IMR-90 (cell line): ENCODE data around the gene MSI2. TPM values are rescaled to one million over a fixed set of nuclear protein-coding genes. Genes with fewer than 3 reads are reported as not detected.

Source experiments
- ATAC-seq: fragments of 200-7000 bp; cut with Tn5 transposase; 2 replicates; pipeline ENCODE4 v1.9.1; 2020; ENCODE audit warnings: low read depth, mild to moderate bottlenecking, moderate library complexity
- BruUV-seq: library from RNA; stranded (reverse); fragments of 400-500 nt; replicated peaks from 2 replicates; lab custom pipeline; 2021; lab: Mats Ljungman, UMichigan
- CTCF ChIA-PET: fragments of 300-600 bp; formaldehyde crosslinking; extraction: SDS; loops from one replicate; lab custom pipeline; 2021; ENCODE audit warnings: antibody characterized with exemption; lab: Yijun Ruan, JAX
- POLR2A ChIA-PET: fragments of 300-600 bp; sonication (Branson Sonifier 250); formaldehyde crosslinking; loops from one replicate; lab custom pipeline; 2022; ENCODE audit warnings: antibody characterized with exemption; ENCODE audit not compliant: unreplicated experiment; lab: Charles Lee
- DNase-seq: peaks from one replicate; pipeline ENCODE4 v3.0.0; 2013
- H2AFZ ChIP-seq: replicated peaks from 2 replicates; pipeline ENCODE3; 2013; ENCODE audit warnings: low read length, mild to moderate bottlenecking; ENCODE audit not compliant: poor library complexity
- H2AK5ac ChIP-seq: 2 replicates; pipeline ENCODE4 v1.6.1; 2013; ENCODE audit warnings: low read depth, low read length, inconsistent platforms
- H2AK9ac ChIP-seq: replicated peaks from 2 replicates; pipeline ENCODE3; 2013; ENCODE audit warnings: mild to moderate bottlenecking, low read depth, low read length, moderate library complexity; ENCODE audit not compliant: poor library complexity
- H2BK120ac ChIP-seq: 2 replicates; pipeline ENCODE4 v1.6.1; 2013; ENCODE audit warnings: low read depth, low read length, inconsistent platforms
- H2BK15ac ChIP-seq: 3 replicates; pipeline ENCODE4 v1.6.1; 2013; ENCODE audit warnings: low read depth, low read length, inconsistent platforms
- H2BK20ac ChIP-seq: 2 replicates; pipeline ENCODE4 v1.6.1; 2013; ENCODE audit warnings: low read depth, mild to moderate bottlenecking, inconsistent platforms, low read length, moderate library complexity
- H2BK5ac ChIP-seq: 2 replicates; pipeline ENCODE4 v1.6.1; 2013; ENCODE audit warnings: mild to moderate bottlenecking, low read depth, low read length, inconsistent platforms; ENCODE audit not compliant: poor library complexity, severe bottlenecking
- H3K14ac ChIP-seq: replicated peaks from 2 replicates; pipeline ENCODE4 v1.6.1; 2013; ENCODE audit warnings: low read depth, low read length, inconsistent platforms
- H3K18ac ChIP-seq: 2 replicates; pipeline ENCODE4 v1.6.1; 2013; ENCODE audit warnings: low read depth, low read length, control low read depth
- H3K23ac ChIP-seq: 2 replicates; pipeline ENCODE4 v1.6.1; 2013; ENCODE audit warnings: low read depth, low read length, inconsistent platforms
- H3K27ac ChIP-seq: 2 replicates; pipeline ENCODE4 v1.5.1; 2013; ENCODE audit warnings: mild to moderate bottlenecking, control low read depth, low read length; ENCODE audit not compliant: insufficient read depth
- H3K27me3 ChIP-seq: 2 replicates; pipeline ENCODE4 v1.6.1; 2013; ENCODE audit warnings: low read length; ENCODE audit not compliant: control insufficient read depth, insufficient read depth
- H3K36me3 ChIP-seq: 2 replicates; pipeline ENCODE4 v1.6.1; 2013; ENCODE audit warnings: low read length, mixed read lengths; ENCODE audit not compliant: control insufficient read depth, insufficient read depth
- H3K4ac ChIP-seq: 2 replicates; pipeline ENCODE4 v1.6.1; 2013; ENCODE audit warnings: low read depth, low read length, inconsistent platforms
- H3K4me1 ChIP-seq: 2 replicates; pipeline ENCODE4 v1.6.1; 2013; ENCODE audit warnings: low read length, mixed read lengths; ENCODE audit not compliant: control insufficient read depth, insufficient read depth
- H3K4me2 ChIP-seq: 2 replicates; pipeline ENCODE4 v1.6.1; 2013; ENCODE audit warnings: low read depth, mild to moderate bottlenecking, control low read depth, low read length, moderate library complexity
- H3K4me3 ChIP-seq: 2 replicates; pipeline ENCODE4 v1.5.1; 2013; ENCODE audit warnings: low read depth, mild to moderate bottlenecking, control low read depth, low read length, moderate library complexity; ENCODE audit not compliant: insufficient read depth
- H3K56ac ChIP-seq: 2 replicates; pipeline ENCODE4 v1.6.1; 2013; ENCODE audit warnings: low read length, inconsistent platforms; ENCODE audit not compliant: insufficient read depth; ENCODE audit errors: extremely low read depth
- H3K79me1 ChIP-seq, 2 experiments: 2 replicates each; pipeline ENCODE4 v1.6.1; 2013; ENCODE audit warnings: low read length in 2 of 2, inconsistent platforms in 1 of 2, low read depth in 1 of 2
- H3K9ac ChIP-seq: 2 replicates; pipeline ENCODE4 v1.6.1; 2013; ENCODE audit warnings: low read depth, low read length, control low read depth
- H3K9me1 ChIP-seq: 2 replicates; pipeline ENCODE4 v1.6.1; 2013; ENCODE audit warnings: low read length, inconsistent platforms; ENCODE audit not compliant: insufficient read depth
- H3K9me3 ChIP-seq: 2 replicates; pipeline ENCODE4 v1.6.1; 2013; ENCODE audit warnings: low read length; ENCODE audit not compliant: control insufficient read depth, insufficient read depth
- H4K20me1 ChIP-seq: 2 replicates; pipeline ENCODE4 v1.6.1; 2013; ENCODE audit warnings: low read length, inconsistent platforms; ENCODE audit not compliant: insufficient read depth
- H4K5ac ChIP-seq: 2 replicates; pipeline ENCODE4 v1.6.1; 2013; ENCODE audit warnings: mild to moderate bottlenecking, low read depth, low read length, control low read depth
- H4K8ac ChIP-seq, 2 experiments: 2 replicates each; pipeline ENCODE4 v1.6.1; 2013; ENCODE audit warnings: low read depth in 2 of 2, low read length in 2 of 2, control low read depth in 1 of 2, inconsistent platforms in 1 of 2
- H4K91ac ChIP-seq: 2 replicates; pipeline ENCODE4 v1.6.1; 2013; ENCODE audit warnings: low read depth, low read length, inconsistent platforms; ENCODE audit not compliant: insufficient read depth
- BHLHE40 ChIP-seq: fragments of 150-350 bp; IDR thresholded peaks from 2 replicates; pipeline ENCODE4 v1.6.1; 2016; ENCODE audit warnings: mild to moderate bottlenecking, low read depth, low read length
- CEBPB ChIP-seq: IDR thresholded peaks from 2 replicates; pipeline ENCODE4 v1.6.1; 2012; ENCODE audit warnings: low read depth, low read length, improper control_type of control experiment
- FOS ChIP-seq: fragments of 150-350 bp; IDR thresholded peaks from 2 replicates; pipeline ENCODE4 v1.6.1; 2016; ENCODE audit warnings: low read depth, low read length
- MAFK ChIP-seq: IDR thresholded peaks from 2 replicates; pipeline ENCODE4 v1.6.1; 2012; ENCODE audit warnings: low read depth, low read length, improper control_type of control experiment
- MXI1 ChIP-seq: IDR thresholded peaks from 2 replicates; pipeline ENCODE4 v1.6.1; 2012; ENCODE audit warnings: low read depth, mild to moderate bottlenecking, low read length, moderate library complexity, borderline replicate concordance
- NFE2L2 ChIP-seq: fragments of 150-350 bp; IDR thresholded peaks from 2 replicates; pipeline ENCODE4 v1.6.1; 2016; ENCODE audit warnings: low read depth, mild to moderate bottlenecking, low read length
- POLR2A ChIP-seq: IDR thresholded peaks from 2 replicates; pipeline ENCODE4 v1.6.1; 2012; ENCODE audit warnings: mild to moderate bottlenecking, low read depth, low read length
- RAD21 ChIP-seq: IDR thresholded peaks from 2 replicates; pipeline ENCODE4 v1.6.1; 2012; ENCODE audit warnings: low read length, improper control_type of control experiment
- RCOR1 ChIP-seq: IDR thresholded peaks from 2 replicates; pipeline ENCODE4 v1.6.1; 2012; ENCODE audit warnings: mild to moderate bottlenecking, low read length, improper control_type of control experiment; ENCODE audit not compliant: insufficient replicate concordance
- RFX5 ChIP-seq: IDR thresholded peaks from 2 replicates; pipeline ENCODE4 v1.8.0; 2012; ENCODE audit warnings: low read depth, mild to moderate bottlenecking, low read length, moderate library complexity
- SMC3 ChIP-seq: fragments of 150-350 bp; IDR thresholded peaks from 2 replicates; pipeline ENCODE4 v1.6.1; 2016; ENCODE audit warnings: low read depth, mild to moderate bottlenecking, antibody characterized with exemption, low read length, moderate library complexity
- USF2 ChIP-seq: fragments of 150-350 bp; IDR thresholded peaks from 2 replicates; pipeline ENCODE4 v1.6.1; 2017; ENCODE audit warnings: mild to moderate bottlenecking, antibody characterized with exemption, low read length, low read depth
- WGBS, 2 experiments: methylation state at CpG; one replicate each; pipeline versions ENCODE4 v1.1.5 to v1.1.7; 2013; ENCODE audit warnings: missing lambda C conversion rate in 2 of 2; ENCODE audit not compliant: insufficient read length in 1 of 2; ENCODE audit errors: extremely low coverage in 2 of 2; 5-methylcytosine and 5-hydroxymethylcytosine counted together
- dilution Hi-C: fragments of 300-500 bp; cut with HindIII; formaldehyde crosslinking; loops from one replicate; pipeline ENCODE4 v1.14.3; 2018; ENCODE audit warnings: low sequenced_read_pairs; ENCODE audit not compliant: unreplicated experiment
- in situ Hi-C: fragments of 300-500 bp; cut with MboI; formaldehyde crosslinking; loops from 3 replicates; pipeline ENCODE4 v1.14.3; 2019; ENCODE audit warnings: low sequenced_read_pairs, inconsistent platforms, mixed read lengths
- intact Hi-C: fragments of 100-400 bp; cut with micrococcal nuclease; formaldehyde crosslinking; loops from 2 replicates; pipeline ENCODE4 v1.10.0; 2022
- polyA plus RNA-seq, 3 experiments: library from polyadenylated mRNA; depleted of rRNA; stranded (reverse); fragments of >200 nt; gene quantifications; 2 replicates each; pipeline ENCODE4 v1.2.3, GENCODE V29; 2012; ENCODE audit warnings: low replicate concordance in 1 of 3
- total RNA-seq: library from RNA; depleted of rRNA; stranded (reverse); fragments of >200 nt; gene quantifications from 2 replicates; pipeline ENCODE4 v1.2.3, GENCODE V29; 2012
- TF ChIP-seq, protein P1 (sequence below): conservative IDR thresholded peaks from 2 replicates; pipeline ENCODE4 v1.5.1; 2012; ENCODE audit warnings: mild to moderate bottlenecking, low read depth, low read length, improper control_type of control experiment
- TF ChIP-seq, protein P2 (sequence below): fragments of 150-350 bp; IDR thresholded peaks from 2 replicates; pipeline ENCODE4 v1.6.1; 2016; ENCODE audit warnings: low read depth, mild to moderate bottlenecking, low read length, moderate library complexity, borderline replicate concordance

Gene MSI2
- total and polyA plus RNA-seq, 2 of the 4 experiments (the other 2 are of a cell fraction): 13.0 to 16.0 TPM

DNA sequence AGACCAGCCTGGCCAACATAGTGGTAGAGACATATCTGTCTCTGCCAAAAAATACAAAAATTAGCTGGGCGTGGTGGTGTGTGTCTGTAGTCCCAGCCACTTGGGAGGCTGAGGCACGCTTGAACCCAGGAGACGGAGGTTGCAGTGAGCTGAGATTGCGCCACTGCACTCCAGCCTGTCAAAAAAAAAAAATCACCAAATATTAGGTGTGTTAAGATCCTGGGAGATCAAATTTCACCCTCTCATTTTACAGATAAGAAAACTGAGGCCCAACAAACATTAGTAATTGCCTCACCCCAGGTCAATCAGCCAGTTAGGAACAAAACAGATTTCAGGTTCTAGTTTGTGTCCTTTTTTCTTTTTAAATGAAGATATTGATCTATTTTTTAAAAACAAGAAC is 116.7 kb downstream of the MSI2 start:
- Histone ChIP-seq H3K23ac (no peak overlapping the region), H2BK5ac (no peak overlapping the region), H2AK9ac (no peak overlapping the region), H4K91ac (no peak overlapping the region), H3K56ac (no peak overlapping the region), H2AK5ac (peak overlapping the region; percentile 48), H3K14ac (no peak overlapping the region), H4K20me1 (no peaks in the 10 kb centered on the region), H3K4me1 (peaks cover 11% of the 10 kb centered on the region), H3K27ac (no peak overlapping the region), H3K18ac (no peak overlapping the region), H2AFZ (no peak overlapping the region), H3K9me3 (no peaks in the 10 kb centered on the region; the same call in none of the 2 replicates), H3K4me3 (no peak overlapping the region), H4K5ac (no peak overlapping the region), H3K4ac (0 out of 2 replicates have a peak overlapping the region, but pooled peaks have one; percentile 19), H3K36me3 (no peaks in the 10 kb centered on the region), H2BK20ac (no peak overlapping the region), H3K27me3 (no peaks in the 10 kb centered on the region), H2BK15ac (no peak overlapping the region), H3K9me1 (peaks cover 7% of the 10 kb centered on the region), H3K79me1 (peaks cover 4 to 11% of the 10 kb centered on the region in 2 experiments; a peak in 3 of 4 replicates), H2BK120ac (no peak overlapping the region), H4K8ac (no peak overlapping the region), H3K4me2 (no peak overlapping the region), H3K9ac (no peak overlapping the region)
- no TSS peak for BruUV-seq
- TF ChIP-seq, protein P1, sequence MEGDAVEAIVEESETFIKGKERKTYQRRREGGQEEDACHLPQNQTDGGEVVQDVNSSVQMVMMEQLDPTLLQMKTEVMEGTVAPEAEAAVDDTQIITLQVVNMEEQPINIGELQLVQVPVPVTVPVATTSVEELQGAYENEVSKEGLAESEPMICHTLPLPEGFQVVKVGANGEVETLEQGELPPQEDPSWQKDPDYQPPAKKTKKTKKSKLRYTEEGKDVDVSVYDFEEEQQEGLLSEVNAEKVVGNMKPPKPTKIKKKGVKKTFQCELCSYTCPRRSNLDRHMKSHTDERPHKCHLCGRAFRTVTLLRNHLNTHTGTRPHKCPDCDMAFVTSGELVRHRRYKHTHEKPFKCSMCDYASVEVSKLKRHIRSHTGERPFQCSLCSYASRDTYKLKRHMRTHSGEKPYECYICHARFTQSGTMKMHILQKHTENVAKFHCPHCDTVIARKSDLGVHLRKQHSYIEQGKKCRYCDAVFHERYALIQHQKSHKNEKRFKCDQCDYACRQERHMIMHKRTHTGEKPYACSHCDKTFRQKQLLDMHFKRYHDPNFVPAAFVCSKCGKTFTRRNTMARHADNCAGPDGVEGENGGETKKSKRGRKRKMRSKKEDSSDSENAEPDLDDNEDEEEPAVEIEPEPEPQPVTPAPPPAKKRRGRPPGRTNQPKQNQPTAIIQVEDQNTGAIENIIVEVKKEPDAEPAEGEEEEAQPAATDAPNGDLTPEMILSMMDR: no peak
- TF ChIP-seq RAD21: no peak
- TF ChIP-seq RFX5: no peak
- no peak for TF ChIP-seq FOS
- TF ChIP-seq CEBPB: no peak
- TF ChIP-seq POLR2A: no peak
- TF ChIP-seq MXI1: no peak
- no peak for TF ChIP-seq USF2
- no peak for TF ChIP-seq NFE2L2
- no peak for TF ChIP-seq MAFK
- TF ChIP-seq SMC3: no peak
- TF ChIP-seq BHLHE40: no peak
- TF ChIP-seq, protein P2, sequence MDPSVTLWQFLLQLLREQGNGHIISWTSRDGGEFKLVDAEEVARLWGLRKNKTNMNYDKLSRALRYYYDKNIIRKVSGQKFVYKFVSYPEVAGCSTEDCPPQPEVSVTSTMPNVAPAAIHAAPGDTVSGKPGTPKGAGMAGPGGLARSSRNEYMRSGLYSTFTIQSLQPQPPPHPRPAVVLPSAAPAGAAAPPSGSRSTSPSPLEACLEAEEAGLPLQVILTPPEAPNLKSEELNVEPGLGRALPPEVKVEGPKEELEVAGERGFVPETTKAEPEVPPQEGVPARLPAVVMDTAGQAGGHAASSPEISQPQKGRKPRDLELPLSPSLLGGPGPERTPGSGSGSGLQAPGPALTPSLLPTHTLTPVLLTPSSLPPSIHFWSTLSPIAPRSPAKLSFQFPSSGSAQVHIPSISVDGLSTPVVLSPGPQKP: no peak
- TF ChIP-seq RCOR1: no peak
- ChIA-PET CTCF (interaction anchor here (0.7 kb wide), 1 partner anchor 114 kb away, joined by 3 read pairs; no protein-coding TSS in a partner anchor), POLR2A (interaction anchor here (0.7 kb wide), 1 partner anchor 291 kb away, joined by 3 read pairs; no protein-coding TSS in a partner anchor)
- in situ Hi-C loops (no loop called here), dilution Hi-C loops (no loop called here), intact Hi-C loops (loop anchor here (5.0 kb wide), 1 partner anchor 116 kb away; the partner anchor contains the start of gene MSI2)
- no CpG with 5 or more reads among the region's 4 CpGs for WGBS, 2 experiments
- ATAC-seq (no peak), DNase-seq (no peak)
